ENCODE measurements around the gene ASB15.
A peak's percentile ranks its signal among the peaks of the same experiment; 100 is the strongest.

ASB15 gene

DNA sequence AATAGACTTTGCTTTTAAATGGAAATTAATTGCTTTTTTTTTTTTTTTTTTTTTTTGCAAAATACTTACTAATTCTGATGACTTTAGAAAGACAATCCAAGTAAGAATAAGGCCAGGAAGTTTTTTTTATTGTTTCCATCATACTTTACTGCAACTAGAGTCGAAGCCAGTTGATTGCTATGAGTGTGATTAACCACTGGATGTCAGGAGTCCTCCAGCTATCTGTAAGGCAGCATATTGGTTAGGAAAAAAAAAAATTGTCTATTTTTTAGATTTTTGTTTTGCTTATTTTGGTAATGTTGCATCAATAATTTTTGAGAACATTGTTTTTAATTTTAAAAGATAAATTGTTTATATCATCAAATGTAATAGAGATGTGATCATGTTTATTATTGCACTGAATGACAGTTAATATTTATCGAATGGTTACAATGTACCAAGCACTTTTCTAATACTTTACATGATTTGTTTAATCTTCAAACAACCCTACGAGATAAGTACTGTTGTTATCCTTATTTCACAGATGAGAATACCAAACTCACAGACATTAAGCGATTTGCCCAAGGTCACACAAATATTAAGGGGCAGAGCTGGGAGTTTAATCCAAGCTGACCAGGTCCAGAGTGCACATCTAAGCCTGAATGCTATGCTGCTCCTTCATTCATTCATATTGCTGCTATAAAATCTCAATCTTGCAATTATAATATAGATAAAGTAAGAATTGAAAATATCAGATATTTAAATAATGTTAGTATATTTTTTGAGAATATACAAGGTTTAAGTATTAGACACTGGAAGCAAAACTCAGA lies 34.1 kb downstream of the ASB15 start:
- no peak for DNase-seq (ENCODE audit: low read depth)

GRCh38 chr7:123637203-123637602 lies 35.6 kb downstream of the ASB15 start:
- no peak for DNase-seq (ENCODE audit: low read depth)

- no peak for DNase-seq (ENCODE audit: low read depth)
Measured at GRCh38 chr7:123637878-123638277, 36.3 kb downstream of the ASB15 start.

GRCh38 chr7:123639631-123640030 lies 38.0 kb downstream of the ASB15 start:
- DNase-seq (ENCODE audit: low read depth) = no peak

- DNase-seq (ENCODE audit: low read depth) = no peak
Measured at GRCh38 chr7:123640583-123640982, 39.0 kb downstream of the ASB15 start.

DNA sequence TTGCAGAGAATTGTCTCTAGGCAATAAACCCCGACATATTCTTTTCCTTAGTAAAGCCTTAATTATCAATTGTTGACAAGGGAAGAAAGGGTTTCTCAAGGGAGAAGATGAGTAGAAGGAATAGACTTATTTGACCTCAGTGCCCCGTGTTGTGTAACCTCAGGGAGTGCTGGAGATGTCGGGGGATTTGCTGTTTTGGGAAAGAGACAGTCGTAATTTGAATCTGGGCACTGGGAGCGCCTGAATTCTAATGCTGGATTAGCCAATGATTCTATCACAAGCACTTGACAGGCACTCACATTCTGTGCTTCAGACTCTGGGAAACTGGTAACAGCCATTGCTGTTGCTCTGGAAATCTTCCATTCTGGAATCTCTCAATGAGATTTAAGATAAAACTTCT lies 40.3 kb downstream of the ASB15 start:
- DNase-seq (ENCODE audit: low read depth) = no peak

DNA sequence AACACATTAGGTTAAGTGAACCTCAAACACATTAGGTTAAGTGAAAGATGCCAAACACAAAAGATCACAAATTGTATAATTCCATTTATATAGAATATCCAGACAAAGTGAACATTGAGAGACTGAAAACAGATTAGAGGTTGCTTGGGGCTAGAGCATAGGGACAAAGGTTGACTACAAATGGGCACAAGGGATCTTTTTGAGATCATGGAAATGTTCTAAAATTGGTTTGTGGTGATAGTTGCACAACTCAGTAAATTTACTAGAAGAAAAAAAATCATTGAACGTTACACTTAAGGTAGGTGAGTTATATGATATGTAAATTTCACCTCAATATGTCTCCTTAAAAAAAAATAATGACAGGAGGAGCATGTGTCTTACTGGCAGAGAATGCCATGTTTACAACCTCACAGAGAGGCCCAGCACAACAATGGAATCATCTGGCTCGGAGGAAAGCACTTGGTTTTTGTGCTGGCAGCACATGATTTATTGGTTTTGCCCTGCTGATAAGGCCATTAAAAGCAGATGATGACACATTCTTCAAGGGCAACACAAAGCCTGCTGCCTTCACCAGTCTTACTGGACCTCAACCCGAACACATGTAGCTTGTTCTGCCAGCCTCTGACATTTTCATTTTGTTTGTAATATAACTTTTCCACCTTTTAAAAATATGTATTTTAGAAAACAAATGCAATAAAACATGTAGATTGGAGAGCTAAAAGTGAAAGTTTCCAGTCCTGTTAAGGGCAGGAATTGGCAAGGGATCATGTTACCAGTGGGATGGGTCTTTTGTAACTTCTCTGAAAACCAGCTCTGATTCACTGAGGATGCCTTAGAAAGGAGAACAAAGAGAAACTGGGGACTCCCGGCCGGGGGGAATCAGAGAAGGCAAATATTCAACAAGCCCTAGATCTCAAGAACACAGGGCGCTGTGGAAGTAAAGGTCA lies 42.1 kb downstream of the ASB15 start:
- DNase-seq (ENCODE audit: low read depth) = peak; percentile 40

DNA sequence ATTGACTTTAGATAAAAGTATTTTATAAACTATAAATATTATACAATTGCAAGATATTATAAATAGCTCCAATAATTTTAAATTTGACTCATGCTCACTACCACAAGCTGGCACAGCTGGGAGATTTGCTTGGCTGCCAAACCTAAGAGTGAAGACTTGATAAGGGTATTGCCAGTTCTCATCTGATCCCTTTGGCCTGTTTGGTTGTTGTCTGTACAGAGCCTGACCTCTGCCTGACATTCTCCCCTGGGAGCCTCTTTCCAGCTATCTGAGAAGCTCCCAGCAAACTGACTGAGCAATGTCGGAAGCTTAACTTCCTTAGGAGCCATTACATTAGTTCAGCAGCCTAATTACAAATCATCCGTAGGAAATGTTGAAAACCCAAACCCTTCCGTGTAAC lies 43.9 kb downstream of the ASB15 start:
- DNase-seq (ENCODE audit: low read depth) = no peak

DNA sequence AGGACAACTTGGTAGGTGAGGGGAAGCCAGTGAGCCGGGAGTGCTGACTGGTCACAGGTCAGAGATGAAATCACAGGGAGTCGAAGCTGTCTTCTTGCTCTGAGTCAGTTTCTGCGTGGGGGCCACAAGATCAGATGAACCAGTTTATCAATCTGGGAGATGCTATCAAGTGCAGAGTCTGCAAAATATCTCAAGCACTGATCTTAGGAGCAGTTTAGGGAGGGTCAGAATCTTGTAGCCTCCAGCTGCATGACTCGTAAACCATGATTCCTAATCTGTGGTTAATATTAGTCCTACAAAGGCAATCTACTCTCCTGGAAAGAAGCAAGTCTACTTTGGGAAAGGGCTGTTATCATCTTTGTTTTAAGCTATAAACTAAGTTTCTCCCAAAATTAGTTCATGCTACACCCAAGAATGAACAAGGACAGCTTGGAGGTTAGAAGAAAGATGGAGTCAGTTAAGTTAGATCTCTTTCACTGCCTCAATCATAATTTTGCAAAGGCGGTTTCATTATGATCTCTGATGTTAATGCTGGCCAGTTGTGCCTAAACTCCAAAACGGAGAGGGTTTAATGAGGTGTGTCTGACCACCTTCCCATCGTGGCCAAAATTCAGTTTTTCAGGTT lies 45.6 kb downstream of the ASB15 start:
- DNase-seq (ENCODE audit: low read depth) = no peak

DNA sequence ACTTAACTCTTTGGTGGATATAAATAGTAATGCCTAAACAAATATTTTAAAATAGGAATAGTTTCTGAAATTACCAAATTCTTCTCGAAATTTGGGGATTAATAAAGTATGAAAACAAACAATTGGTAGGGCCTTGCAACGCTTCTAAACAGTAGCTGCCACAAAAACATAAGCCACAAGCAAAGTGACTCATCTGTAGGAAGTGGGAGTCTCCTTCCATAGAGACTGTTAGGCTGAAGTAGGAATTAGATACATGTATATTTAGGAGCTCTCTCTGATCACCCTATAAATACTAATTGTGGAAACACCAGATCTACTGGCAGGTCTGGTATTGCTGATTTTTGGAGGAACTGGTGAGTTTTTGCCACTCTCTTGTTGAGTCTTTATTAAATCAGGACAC lies 48.3 kb downstream of the ASB15 start:
- DNase-seq (ENCODE audit: low read depth) = no peak

GRCh38 chr7:123650595-123650994 lies 49.0 kb downstream of the ASB15 start:
- no peak for DNase-seq (ENCODE audit: low read depth)

DNA sequence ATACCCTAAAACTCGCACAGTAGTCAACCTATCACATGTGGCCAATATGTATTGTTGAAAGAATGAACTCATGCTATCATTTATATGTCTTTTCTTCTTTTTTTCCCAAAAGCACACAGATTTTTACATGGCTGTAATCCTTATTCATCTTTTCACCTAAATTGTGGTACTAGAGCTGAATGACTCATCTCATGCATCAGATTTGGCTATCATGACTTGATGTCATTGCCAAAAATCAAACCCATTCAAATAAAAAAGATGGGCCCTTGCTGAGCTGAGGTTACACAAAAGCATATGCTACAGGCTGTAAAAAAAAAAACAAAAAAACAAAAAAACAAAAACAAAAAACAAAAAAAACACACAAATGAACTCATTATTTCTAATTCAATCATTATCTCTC lies 50.8 kb downstream of the ASB15 start:
- no peak for DNase-seq (ENCODE audit: low read depth)

DNA sequence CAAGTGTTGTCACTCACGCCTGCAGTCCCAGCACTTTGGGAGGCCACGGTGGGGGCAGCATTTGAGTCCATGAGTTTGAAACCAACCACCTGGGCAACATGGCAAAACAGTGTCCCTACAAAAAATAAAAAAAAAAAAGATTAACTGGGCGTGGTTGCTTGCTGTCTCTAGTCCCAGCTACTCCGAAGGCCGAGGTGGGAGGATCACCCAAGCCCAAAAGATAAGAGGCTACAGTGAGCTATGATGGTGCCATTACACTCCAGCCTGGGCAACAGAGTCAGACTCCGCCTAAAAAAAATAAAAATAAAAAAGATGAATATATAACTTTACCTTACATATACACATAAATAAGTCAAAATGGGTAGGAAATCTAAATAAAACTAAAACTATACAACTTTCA lies 51.5 kb downstream of the ASB15 start:
- no peak for DNase-seq (ENCODE audit: low read depth)

DNA sequence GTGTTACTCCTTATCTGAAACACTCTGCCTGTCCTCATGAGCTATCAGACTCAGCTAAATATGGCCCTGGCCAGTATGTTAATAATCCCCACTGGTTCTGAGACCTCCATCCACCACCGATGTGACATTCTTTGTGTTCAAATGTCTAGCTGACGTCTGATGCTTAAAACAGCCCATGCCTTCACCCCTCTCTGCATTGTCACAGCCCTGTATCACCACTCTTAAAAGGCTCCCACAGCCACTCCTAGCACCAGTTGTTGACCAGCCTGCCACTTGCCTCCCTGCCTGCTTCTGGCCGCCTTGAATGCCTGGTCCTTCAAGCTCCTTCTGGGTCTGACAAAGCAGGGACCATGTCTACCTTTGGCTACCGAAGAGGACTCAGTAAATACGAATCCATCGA lies 54.0 kb downstream of the ASB15 start, which contains the start of gene LMOD2:
LMOD2 (plus strand) TSS at position 253 of the 400 bp plus-strand sequence; CDS start at position 351, 98 bp downstream.
- DNase-seq (ENCODE audit: low read depth) = no peak

- DNase-seq (ENCODE audit: low read depth) = no peak
Measured at GRCh38 chr7:123656544-123657303, 55.1 kb downstream of the ASB15 start.

- DNase-seq (ENCODE audit: low read depth) = no peak
Measured at GRCh38 chr7:123657304-123657685, 55.7 kb downstream of the ASB15 start.

DNA sequence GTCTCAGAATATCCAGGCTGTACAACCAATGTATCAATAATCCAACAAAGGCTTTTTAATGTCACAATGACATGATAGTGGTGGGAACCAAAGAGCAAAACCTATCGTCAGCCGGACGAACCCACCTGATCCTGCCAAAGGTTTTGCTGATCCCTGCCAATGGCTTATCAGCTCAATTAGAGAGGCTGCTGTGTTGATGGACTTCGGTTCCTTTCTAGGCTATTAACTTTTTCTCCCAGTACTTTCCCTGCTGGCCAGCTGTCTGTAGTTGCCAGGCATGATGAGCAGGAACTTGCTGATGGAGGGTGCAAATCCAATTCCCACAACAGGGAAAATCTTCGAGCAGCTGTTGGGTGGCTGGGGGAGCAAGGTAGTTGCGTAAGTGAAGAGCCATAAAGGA lies 56.4 kb downstream of the ASB15 start:
- DNase-seq (ENCODE audit: low read depth) = no peak

GRCh38 chr7:123660514-123661354 lies 59.1 kb downstream of the ASB15 start:
- DNase-seq (ENCODE audit: low read depth) = no peak

GRCh38 chr7:123661765-123662164 lies 60.1 kb downstream of the ASB15 start:
- DNase-seq (ENCODE audit: low read depth) = no peak

- no peak for DNase-seq (ENCODE audit: low read depth)
Measured at GRCh38 chr7:123662293-123662692, 60.7 kb downstream of the ASB15 start.

- DNase-seq (ENCODE audit: low read depth) = no peak
Measured at GRCh38 chr7:123662755-123663154, 61.1 kb downstream of the ASB15 start.
